ENCODE results near the gene ALAD.

- TF ChIP-seq PML (IDR thresholded peaks at IDR 0.05; ENCODE audit: low read length) (no peak), FOXK1 (CRISPR knock-in tag; IDR thresholded peaks at IDR 0.05; ENCODE audit: borderline replicate concordance) (no peak), ATF4 (CRISPR knock-in tag; IDR thresholded peaks at IDR 0.05) (no peak), CTCF (IDR thresholded peaks at IDR 0.05 in 2 of 3, conservative IDR thresholded peaks at IDR 0.05 in 1 of 3; ENCODE audit: insufficient read depth in 2 of 3, low read depth in 1 of 3, low read length in 3 of 3) (no peak), ZBTB49 (CRISPR knock-in tag; IDR thresholded peaks at IDR 0.05; ENCODE audit: borderline replicate concordance) (no peak), GATAD2B (IDR thresholded peaks at IDR 0.05; ENCODE audit: borderline replicate concordance) (no peak), HDAC8 (tag; IDR thresholded peaks at IDR 0.05) (no peak), HNRNPLL (IDR thresholded peaks at IDR 0.05; ENCODE audit: low read depth, low read length, poor library complexity, severe bottlenecking) (no peak), MXI1 (IDR thresholded peaks at IDR 0.05; ENCODE audit: low read depth, low read length) (no peak), ELK1 (CRISPR knock-in tag; IDR thresholded peaks at IDR 0.05) (no peak), USF2 (CRISPR knock-in tag; IDR thresholded peaks at IDR 0.05) (no peak)
These were observed 20.2 kb downstream of the ALAD start for GRCh38 chr9:113380869-113381378.
